SK-N-SH treated with all-trans-retinoic acid at 6 μM for 48 hours (cell line): Measurements from ENCODE around the gene ACP1.

Experiments used
- ISL1 ChIP-seq: fragments of 250-450 bp; sonication (Bioruptor Pico); IDR thresholded peaks from 2 replicates; pipeline ENCODE4 v2.1.2; 2022; ENCODE audit warnings: mild to moderate bottlenecking, moderate library complexity
- PATZ1 ChIP-seq: fragments of 250-450 bp; sonication (Bioruptor Pico); IDR thresholded peaks from 2 replicates; pipeline ENCODE4 v1.8.0; 2020; ENCODE audit warnings: mild to moderate bottlenecking, moderate library complexity, borderline replicate concordance
- ZC3H10 ChIP-seq: fragments of 250-450 bp; sonication (Bioruptor Pico); IDR thresholded peaks from 2 replicates; pipeline ENCODE4 v1.5.1; 2021; ENCODE audit warnings: mild to moderate bottlenecking, moderate library complexity
- ZFP30 ChIP-seq: fragments of 450-650 bp; formaldehyde crosslinking; IDR thresholded peaks from 2 replicates; pipeline ENCODE4 v1.5.0; 2022; ENCODE audit warnings: mild to moderate bottlenecking, moderate library complexity
- ZNF70 ChIP-seq: fragments of 450-650 bp; formaldehyde crosslinking; IDR thresholded peaks from 2 replicates; pipeline ENCODE4 v1.5.0; 2020; ENCODE audit warnings: mild to moderate bottlenecking, moderate library complexity
- TF ChIP-seq, protein P1 (sequence below): fragments of 250-450 bp; sonication (Bioruptor Pico); IDR thresholded peaks from 2 replicates; pipeline ENCODE4 v1.5.0; 2020; ENCODE audit warnings: mild to moderate bottlenecking, moderate library complexity

DNA sequence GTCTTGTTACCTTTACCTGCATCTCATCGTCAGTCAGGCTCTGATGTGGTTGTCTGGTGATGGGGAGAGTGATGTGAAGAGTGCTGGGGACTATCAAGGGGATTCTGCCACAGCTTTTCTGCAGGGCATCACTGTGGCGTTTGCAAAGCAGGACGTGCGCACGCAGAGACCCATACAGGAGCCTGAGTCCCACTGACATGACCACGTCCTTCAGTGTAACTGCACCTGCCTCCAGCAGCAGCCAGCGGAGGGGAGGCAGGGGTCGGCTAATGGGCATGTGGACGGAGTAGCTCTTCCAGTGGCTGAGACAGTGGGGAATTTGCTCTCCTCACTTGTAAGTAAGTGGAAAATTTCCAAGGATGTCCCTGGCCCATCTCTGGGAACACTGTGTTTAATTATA, 16.6 kb downstream of the ACP1 start:
- no peak for TF ChIP-seq ZFP30 (CRISPR knock-in tag)
- no peak for TF ChIP-seq ISL1 (CRISPR knock-in tag)
- TF ChIP-seq PATZ1 = no peak
- TF ChIP-seq ZC3H10 = no peak
- TF ChIP-seq, protein P1, sequence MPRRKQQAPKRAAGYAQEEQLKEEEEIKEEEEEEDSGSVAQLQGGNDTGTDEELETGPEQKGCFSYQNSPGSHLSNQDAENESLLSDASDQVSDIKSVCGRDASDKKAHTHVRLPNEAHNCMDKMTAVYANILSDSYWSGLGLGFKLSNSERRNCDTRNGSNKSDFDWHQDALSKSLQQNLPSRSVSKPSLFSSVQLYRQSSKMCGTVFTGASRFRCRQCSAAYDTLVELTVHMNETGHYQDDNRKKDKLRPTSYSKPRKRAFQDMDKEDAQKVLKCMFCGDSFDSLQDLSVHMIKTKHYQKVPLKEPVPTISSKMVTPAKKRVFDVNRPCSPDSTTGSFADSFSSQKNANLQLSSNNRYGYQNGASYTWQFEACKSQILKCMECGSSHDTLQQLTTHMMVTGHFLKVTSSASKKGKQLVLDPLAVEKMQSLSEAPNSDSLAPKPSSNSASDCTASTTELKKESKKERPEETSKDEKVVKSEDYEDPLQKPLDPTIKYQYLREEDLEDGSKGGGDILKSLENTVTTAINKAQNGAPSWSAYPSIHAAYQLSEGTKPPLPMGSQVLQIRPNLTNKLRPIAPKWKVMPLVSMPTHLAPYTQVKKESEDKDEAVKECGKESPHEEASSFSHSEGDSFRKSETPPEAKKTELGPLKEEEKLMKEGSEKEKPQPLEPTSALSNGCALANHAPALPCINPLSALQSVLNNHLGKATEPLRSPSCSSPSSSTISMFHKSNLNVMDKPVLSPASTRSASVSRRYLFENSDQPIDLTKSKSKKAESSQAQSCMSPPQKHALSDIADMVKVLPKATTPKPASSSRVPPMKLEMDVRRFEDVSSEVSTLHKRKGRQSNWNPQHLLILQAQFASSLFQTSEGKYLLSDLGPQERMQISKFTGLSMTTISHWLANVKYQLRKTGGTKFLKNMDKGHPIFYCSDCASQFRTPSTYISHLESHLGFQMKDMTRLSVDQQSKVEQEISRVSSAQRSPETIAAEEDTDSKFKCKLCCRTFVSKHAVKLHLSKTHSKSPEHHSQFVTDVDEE (CRISPR knock-in tag) = no peak
- no peak for TF ChIP-seq ZNF70 (CRISPR knock-in tag)
